ENCODE data around the gene ADH1B.

DNA sequence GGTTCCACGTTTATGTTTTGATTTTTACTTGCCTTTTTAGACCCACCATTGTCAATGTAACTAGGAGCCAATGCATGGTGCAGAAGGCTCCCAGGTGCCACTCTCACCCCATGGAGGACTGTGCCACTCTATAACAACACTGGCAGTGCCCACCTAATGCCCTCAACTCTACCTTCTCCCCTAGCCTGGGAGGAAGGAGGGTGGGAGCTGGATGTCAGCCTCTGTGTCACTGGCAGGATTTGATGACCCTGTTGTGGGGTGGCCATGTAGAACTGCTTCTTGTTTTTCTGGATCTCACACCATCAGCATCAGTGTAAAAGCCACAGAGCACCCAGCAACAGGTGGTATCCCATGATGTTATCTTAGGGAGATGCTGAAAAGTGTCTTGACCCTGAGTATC lies 13.7 kb upstream of the ADH1B start:
- TF ChIP-seq POLR2A (IDR thresholded peaks at IDR 0.05) = no peak
- TF ChIP-seq, protein P1, sequence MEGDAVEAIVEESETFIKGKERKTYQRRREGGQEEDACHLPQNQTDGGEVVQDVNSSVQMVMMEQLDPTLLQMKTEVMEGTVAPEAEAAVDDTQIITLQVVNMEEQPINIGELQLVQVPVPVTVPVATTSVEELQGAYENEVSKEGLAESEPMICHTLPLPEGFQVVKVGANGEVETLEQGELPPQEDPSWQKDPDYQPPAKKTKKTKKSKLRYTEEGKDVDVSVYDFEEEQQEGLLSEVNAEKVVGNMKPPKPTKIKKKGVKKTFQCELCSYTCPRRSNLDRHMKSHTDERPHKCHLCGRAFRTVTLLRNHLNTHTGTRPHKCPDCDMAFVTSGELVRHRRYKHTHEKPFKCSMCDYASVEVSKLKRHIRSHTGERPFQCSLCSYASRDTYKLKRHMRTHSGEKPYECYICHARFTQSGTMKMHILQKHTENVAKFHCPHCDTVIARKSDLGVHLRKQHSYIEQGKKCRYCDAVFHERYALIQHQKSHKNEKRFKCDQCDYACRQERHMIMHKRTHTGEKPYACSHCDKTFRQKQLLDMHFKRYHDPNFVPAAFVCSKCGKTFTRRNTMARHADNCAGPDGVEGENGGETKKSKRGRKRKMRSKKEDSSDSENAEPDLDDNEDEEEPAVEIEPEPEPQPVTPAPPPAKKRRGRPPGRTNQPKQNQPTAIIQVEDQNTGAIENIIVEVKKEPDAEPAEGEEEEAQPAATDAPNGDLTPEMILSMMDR (IDR thresholded peaks at IDR 0.05) = no peak
- TF ChIP-seq EP300 (IDR thresholded peaks at IDR 0.05) = no peak
- no peak for TF ChIP-seq POLR2AphosphoS5 (IDR thresholded peaks at IDR 0.05)

Measured in suprapubic skin (tissue), 4 donors.